Suppressor macrophage treated with lipopolysaccharide for 1 hour (primary cell): Measurements from ENCODE around the gene COBLL1.
"Not testable (repeated sequence)": the region's sequence is repeated elsewhere in the genome, so short reads cannot be mapped to it uniquely, and the experiment has no call there.

Experiments
- DNase-seq, 3 donors: peaks; one replicate each; pipeline ENCODE4 v3.0.0-alpha.2; 2020 to 2022

The COBLL1 gene

GRCh38 chr2:164841719-164842623 is at the start of gene COBLL1:
TSS of gene COBLL1 (minus strand) at chr2:164841823. CDS start at chr2:164841196, 627 bp downstream.
- peak; percentile 73 to 85 (median 74) for DNase-seq

- no peak for DNase-seq
These were observed 48.9 kb upstream of the COBLL1 start for GRCh38 chr2:164890544-164890943.

GRCh38 chr2:164888592-164888991 is 47.0 kb upstream of the COBLL1 start:
- no peak for DNase-seq

- DNase-seq = no peak
These were observed 46.0 kb upstream of the COBLL1 start for GRCh38 chr2:164887434-164888144.

GRCh38 chr2:164882276-164882675 is 40.7 kb upstream of the COBLL1 start:
- DNase-seq = no peak

GRCh38 chr2:164881524-164881923 is 39.9 kb upstream of the COBLL1 start:
- peak; percentile 13 to 26 (median 14) for DNase-seq

GRCh38 chr2:164879901-164880535 is 38.4 kb upstream of the COBLL1 start:
- DNase-seq = no peak

- DNase-seq = no peak
These were observed 36.3 kb upstream of the COBLL1 start for GRCh38 chr2:164877927-164878326.

GRCh38 chr2:164877169-164877568 is 35.5 kb upstream of the COBLL1 start:
- DNase-seq = peak; percentile 17 to 32 (median 22)

GRCh38 chr2:164875334-164876205 is 33.9 kb upstream of the COBLL1 start:
- DNase-seq = no peak

- no peak for DNase-seq
These were observed 31.7 kb upstream of the COBLL1 start for GRCh38 chr2:164873210-164873908.

GRCh38 chr2:164871404-164871803 is 29.8 kb upstream of the COBLL1 start:
- DNase-seq = no peak

- DNase-seq = no peak
These were observed 27.8 kb upstream of the COBLL1 start for GRCh38 chr2:164869420-164869772.

GRCh38 chr2:164868563-164869419 is 27.2 kb upstream of the COBLL1 start:
- no peak for DNase-seq

GRCh38 chr2:164867779-164868397 is 26.3 kb upstream of the COBLL1 start:
- DNase-seq = no peak

- peak; percentile 57 to 79 (median 69) for DNase-seq
These were observed 24.8 kb upstream of the COBLL1 start for GRCh38 chr2:164866381-164866780.

GRCh38 chr2:164860694-164861042 is 19.0 kb upstream of the COBLL1 start:
- DNase-seq = no peak

- not testable (repeated sequence) for DNase-seq
These were observed 18.5 kb upstream of the COBLL1 start for GRCh38 chr2:164859906-164860693.

GRCh38 chr2:164859251-164859818 is 17.7 kb upstream of the COBLL1 start:
- DNase-seq = no peak
